CD4-positive, alpha-beta T cell treated with Interleukin-6 for 4 hours (primary cell): ENCODE data around the gene CRELD1.

ENCODE experiments used
- DNase-seq: peaks from one replicate; pipeline ENCODE4 v3.0.0-alpha.2; 2020; ENCODE audit warnings: mixed read lengths

The CRELD1 gene

GRCh38 chr3:9966841-9967240 is 33.2 kb downstream of the CRELD1 start:
- no peak for DNase-seq

GRCh38 chr3:9969632-9970019 is 36.0 kb downstream of the CRELD1 start:
- DNase-seq, result no peak

GRCh38 chr3:9970020-9970652 is 36.5 kb downstream of the CRELD1 start:
- DNase-seq, result no peak

GRCh38 chr3:9976721-9977709 is 43.4 kb downstream of the CRELD1 start:
- no peak for DNase-seq

- DNase-seq, result no peak
These were observed 45.2 kb downstream of the CRELD1 start for GRCh38 chr3:9978710-9979305.

GRCh38 chr3:9980251-9980650 is 46.6 kb downstream of the CRELD1 start:
- DNase-seq, result no peak

GRCh38 chr3:9986230-9986725 is 52.6 kb downstream of the CRELD1 start:
- no peak for DNase-seq

GRCh38 chr3:9994086-9994844 is 60.6 kb downstream of the CRELD1 start:
- no peak for DNase-seq
